Upper lobe of right lung (tissue), 1 donor: ENCODE measurements around the gene SLITRK1. TPM values are rescaled to one million over a fixed set of nuclear protein-coding genes. Genes with fewer than 3 reads are reported as not detected.
A peak's percentile ranks its signal among the peaks of the same experiment; 100 is the strongest.

Experiments used
- ATAC-seq: fragments of 200-7000 bp; cut with Tn5 transposase; one replicate; pipeline ENCODE4 v1.9.1; 2020; ENCODE audit warnings: mild to moderate bottlenecking, moderate library complexity
- DNase-seq: peaks from one replicate; pipeline ENCODE4 v3.0.0-alpha.2; 2020
- H3K27ac ChIP-seq: fragments of 200-600 bp; one replicate; pipeline ENCODE4 v1.8.0; 2022
- H3K27me3 ChIP-seq: fragments of 200-600 bp; one replicate; pipeline ENCODE4 v1.8.0; 2022; ENCODE audit warnings: mild to moderate bottlenecking
- H3K36me3 ChIP-seq: fragments of 200-600 bp; one replicate; pipeline ENCODE4 v1.8.0; 2022
- H3K4me1 ChIP-seq: fragments of 200-600 bp; one replicate; pipeline ENCODE4 v1.8.0; 2022
- H3K4me3 ChIP-seq: fragments of 200-600 bp; one replicate; pipeline ENCODE4 v1.8.0; 2022; ENCODE audit warnings: mild to moderate bottlenecking
- H3K9me3 ChIP-seq: fragments of 200-600 bp; one replicate; pipeline ENCODE4 v1.8.0; 2022
- intact Hi-C: fragments of 100-400 bp; cut with DNase I; formaldehyde crosslinking; loops from one replicate; pipeline ENCODE4 v1.11.0; 2022
- total RNA-seq: library from RNA; stranded (reverse); fragmentation: NEBNext Ultra II Directional; extraction: Animal tissue kit (Norgen Biotek cat#: 25700); gene quantifications from one replicate; pipeline ENCODE4 v1.2.1, GENCODE V29; 2021
- TF ChIP-seq, protein P1 (sequence below): fragments of 200-600 bp; IDR thresholded peaks from one replicate; pipeline ENCODE4 v1.8.0; 2022; ENCODE audit warnings: antibody characterized with exemption
- donor health status: DM: no; HTN: yes; CAD: no; lungs with severe emphysema.

SLITRK1 gene
- total RNA-seq, 1 donor from 2014 or later: not detected

DNA sequence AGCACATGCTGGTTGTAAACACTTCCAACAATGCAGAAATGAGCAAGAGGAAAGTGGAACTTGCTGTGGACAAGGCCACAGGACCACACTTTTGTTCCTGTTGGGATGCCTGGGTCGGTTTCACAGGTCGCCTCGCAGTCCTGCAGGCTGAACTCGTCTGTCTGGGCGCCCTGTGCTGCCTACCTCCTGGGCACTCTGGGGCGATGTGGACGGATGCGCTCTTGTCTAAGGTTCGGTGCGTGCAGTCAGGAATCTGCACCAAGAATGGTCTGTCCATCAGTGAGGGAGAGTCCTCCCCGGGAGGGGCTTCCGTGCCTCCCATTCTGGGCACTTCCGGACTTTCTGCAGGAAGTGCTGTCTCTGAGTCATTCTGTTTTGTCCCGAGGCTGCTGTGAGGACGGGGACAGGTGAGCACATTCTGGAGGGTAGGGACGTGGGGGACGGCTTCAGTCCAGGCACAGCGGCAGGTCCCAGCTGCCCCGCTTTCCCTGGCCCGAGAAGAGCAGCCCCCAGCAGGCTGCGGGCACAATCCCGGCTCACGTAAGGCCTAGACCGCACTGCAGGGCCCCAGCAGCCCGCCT lies 24.1 kb upstream of the SLITRK1 start:
- Histone ChIP-seq H3K4me1 (no peaks in the 10 kb centered on the region), H3K27me3 (no peaks in the 10 kb centered on the region), H3K9me3 (no peaks in the 10 kb centered on the region), H3K27ac (no peak overlapping the region), H3K36me3 (no peaks in the 10 kb centered on the region), H3K4me3 (no peak overlapping the region)
- intact Hi-C loops: no loop called here
- ATAC-seq: peak; percentile 23
- TF ChIP-seq, protein P1, sequence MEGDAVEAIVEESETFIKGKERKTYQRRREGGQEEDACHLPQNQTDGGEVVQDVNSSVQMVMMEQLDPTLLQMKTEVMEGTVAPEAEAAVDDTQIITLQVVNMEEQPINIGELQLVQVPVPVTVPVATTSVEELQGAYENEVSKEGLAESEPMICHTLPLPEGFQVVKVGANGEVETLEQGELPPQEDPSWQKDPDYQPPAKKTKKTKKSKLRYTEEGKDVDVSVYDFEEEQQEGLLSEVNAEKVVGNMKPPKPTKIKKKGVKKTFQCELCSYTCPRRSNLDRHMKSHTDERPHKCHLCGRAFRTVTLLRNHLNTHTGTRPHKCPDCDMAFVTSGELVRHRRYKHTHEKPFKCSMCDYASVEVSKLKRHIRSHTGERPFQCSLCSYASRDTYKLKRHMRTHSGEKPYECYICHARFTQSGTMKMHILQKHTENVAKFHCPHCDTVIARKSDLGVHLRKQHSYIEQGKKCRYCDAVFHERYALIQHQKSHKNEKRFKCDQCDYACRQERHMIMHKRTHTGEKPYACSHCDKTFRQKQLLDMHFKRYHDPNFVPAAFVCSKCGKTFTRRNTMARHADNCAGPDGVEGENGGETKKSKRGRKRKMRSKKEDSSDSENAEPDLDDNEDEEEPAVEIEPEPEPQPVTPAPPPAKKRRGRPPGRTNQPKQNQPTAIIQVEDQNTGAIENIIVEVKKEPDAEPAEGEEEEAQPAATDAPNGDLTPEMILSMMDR: no peak
- DNase-seq: no peak

DNA sequence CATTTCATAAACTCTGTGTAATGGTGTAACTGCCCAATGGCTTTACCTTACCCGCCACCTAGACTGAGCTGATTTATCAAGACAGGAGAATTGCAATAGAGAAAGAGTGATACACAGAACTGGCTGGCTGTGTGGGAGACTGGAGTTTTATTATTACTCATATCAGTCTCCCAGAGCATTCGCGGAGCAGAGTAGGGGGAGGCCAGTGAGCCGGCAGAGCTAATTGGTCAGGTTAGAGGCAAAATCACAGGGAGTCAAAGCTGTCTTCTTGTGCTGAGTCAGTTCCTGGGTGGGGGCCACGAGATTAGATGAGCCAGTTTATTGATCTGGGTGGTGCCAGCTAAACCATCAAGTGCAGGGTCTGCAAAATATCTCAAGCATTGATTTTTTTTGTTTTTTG lies 23.4 kb upstream of the SLITRK1 start:
- TF ChIP-seq, protein P1: no peak
- H3K4me1 ChIP-seq: no peaks in the 10 kb centered on the region

DNA sequence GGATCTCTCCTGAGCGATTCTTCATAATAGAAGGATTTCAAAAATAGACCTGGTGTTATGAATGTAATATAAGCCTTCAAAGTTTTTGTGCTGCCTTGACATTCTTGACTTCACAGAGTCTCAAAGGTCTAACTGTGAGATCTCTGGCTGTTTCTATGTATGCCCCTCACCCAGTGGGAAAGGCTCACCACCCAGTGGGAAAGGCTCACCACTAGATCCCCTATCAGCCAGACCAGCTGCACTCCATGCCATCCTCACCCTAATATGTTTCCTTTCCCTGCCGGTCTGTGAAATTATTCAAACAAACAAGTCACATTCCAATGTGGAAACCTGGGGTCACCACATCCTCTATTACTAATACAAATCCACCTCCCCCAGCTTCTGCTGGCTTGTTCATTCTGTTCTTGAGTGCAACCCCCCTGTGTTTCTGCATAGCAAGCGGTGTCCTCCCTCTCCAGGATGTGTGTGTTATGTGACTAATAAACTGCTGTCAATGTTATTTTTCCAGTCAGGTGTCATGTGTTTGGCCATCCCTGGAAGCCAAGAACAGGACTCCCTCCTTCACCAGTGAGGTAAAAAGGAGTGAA lies 13.8 kb upstream of the SLITRK1 start:
- no peaks in the 10 kb centered on the region for H3K36me3 ChIP-seq
- DNase-seq: no peak
- no peaks in the 10 kb centered on the region for H3K4me1 ChIP-seq
- ATAC-seq: no peak
- TF ChIP-seq, protein P1: no peak
- intact Hi-C loops: no loop called here
- no peaks in the 10 kb centered on the region for H3K27me3 ChIP-seq
- H3K4me3 ChIP-seq: no peak overlapping the region
- H3K9me3 ChIP-seq: no peaks in the 10 kb centered on the region
- no peak overlapping the region for H3K27ac ChIP-seq

More for the DNA sequence above, 23.4 kb upstream of the SLITRK1 start:
- Histone ChIP-seq H3K9me3 (no peaks in the 10 kb centered on the region), H3K36me3 (no peaks in the 10 kb centered on the region), H3K27ac (no peak overlapping the region), H3K4me3 (no peak overlapping the region), H3K27me3 (no peaks in the 10 kb centered on the region)
- intact Hi-C loops: no loop called here
- DNase-seq: no peak
- no peak for ATAC-seq

DNA sequence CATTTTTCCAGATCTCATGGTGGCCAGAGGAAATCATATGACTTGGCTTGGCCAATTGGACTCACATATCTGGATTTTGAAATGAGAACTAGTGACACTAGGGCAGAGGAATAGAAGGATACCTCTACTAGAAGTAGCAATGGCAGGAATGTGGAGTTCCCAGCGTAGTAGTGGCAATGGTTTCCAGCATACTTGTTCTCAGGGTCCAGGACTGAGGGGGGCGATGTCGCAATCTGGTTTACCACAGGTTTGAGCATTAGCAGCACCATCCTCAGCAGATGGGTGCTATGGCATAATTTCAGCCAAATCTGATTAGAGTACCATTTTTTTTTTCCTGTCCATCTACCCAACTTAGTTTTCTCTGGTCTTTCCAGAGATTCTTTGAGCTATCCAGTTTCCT lies 8.1 kb upstream of the SLITRK1 start:
- Histone ChIP-seq H3K4me1 (no peaks in the 10 kb centered on the region), H3K27ac (no peak overlapping the region), H3K36me3 (no peaks in the 10 kb centered on the region), H3K27me3 (no peaks in the 10 kb centered on the region), H3K4me3 (no peak overlapping the region), H3K9me3 (no peaks in the 10 kb centered on the region)
- TF ChIP-seq, protein P1: no peak
- intact Hi-C loops: no loop called here
- no peak for ATAC-seq
- DNase-seq: no peak

DNA sequence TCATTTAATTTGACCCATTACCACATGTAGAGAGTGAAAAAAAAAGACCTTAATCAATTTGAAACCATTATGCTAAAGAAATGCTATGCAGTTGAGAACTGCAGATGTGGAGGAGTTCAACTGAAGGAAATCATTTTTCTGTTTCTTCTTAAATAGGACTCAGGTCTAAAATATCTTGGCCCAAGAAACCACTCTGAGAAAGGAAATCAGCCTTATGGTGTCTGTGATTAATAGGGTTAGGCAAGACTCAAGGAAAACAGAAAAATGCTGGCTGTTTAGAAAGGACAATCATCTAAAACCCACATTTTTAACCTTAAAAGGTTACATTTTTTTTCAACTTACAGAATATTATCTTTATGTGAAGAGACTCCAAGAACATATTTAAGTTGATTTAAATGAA lies 1.9 kb upstream of the SLITRK1 start:
- DNase-seq (no peak), ATAC-seq (no peak)
- Histone ChIP-seq H3K9me3 (no peaks in the 10 kb centered on the region), H3K27me3 (peaks cover 36% of the 10 kb centered on the region), H3K4me3 (no peak overlapping the region), H3K4me1 (no peaks in the 10 kb centered on the region), H3K36me3 (no peaks in the 10 kb centered on the region), H3K27ac (no peak overlapping the region)
- TF ChIP-seq, protein P1: no peak
- intact Hi-C loops: no loop called here
